Measurements from ENCODE around the gene ABHD16A.

The ABHD16A gene

GRCh38 chr6:31640612-31641011 lies 62.5 kb downstream of the ABHD16A start:
- no peak for DNase-seq (ENCODE audit: low read depth in 2 of 2)

DNA sequence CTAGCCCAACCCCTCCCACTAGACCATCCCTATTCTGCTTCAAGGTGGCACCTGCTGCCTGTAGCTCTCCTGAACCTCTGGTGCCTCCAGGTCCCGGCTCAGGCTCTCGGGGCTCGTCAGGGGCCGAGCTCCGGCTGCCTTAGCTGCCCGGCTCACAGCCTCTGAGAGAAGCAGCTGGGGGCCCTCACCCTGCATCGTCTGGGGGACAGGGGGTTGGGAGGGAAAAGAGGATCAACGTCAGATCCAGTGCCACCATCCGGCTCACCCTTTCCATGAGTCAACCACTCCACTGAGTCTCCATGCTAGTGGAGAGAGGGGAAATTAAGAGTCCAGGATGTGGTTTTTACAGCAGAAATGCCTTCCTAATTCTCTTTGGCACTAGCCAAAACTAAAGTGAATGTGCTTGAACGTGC lies 63.7 kb downstream of the ABHD16A start:
- DNase-seq (ENCODE audit: low read depth in 2 of 2) = no peak

DNA sequence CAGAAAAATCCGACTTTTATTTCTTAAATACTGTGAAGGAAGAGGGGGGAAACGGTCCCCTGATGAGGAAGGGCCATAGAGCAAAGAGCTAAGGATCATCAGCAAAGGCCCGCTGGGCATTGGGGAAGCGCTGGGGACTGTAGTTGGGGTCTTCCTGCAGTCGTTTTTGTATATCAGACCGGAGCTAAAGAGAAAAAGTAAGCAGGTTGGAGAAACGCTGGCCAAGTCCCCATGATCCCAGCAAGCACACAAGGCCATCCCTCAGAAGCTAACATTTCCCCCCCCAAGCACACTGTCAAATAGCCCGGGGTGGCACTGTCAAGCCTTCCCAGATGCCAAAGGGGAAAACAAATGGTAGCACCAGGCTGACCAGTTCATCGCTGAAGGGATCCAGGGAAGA lies 64.1 kb downstream of the ABHD16A start:
- no peak for DNase-seq (ENCODE audit: low read depth in 2 of 2)

Data from stimulated activated CD4-positive, alpha-beta T cell treated with anti-CD3 and anti-CD28 coated beads, Interleukin-1b, Interleukin-23, amount 100 ng/mL, for 4 hours (primary cell).